22Rv1 (cell line): ENCODE data around the gene HPCA.

ENCODE experiments used
- ZFX ChIP-seq: fragments of 450-650 bp; IDR thresholded peaks from 2 replicates; pipeline ENCODE4 v1.6.1; 2017; ENCODE audit warnings: antibody characterized with exemption, borderline replicate concordance
- TF ChIP-seq, protein P1 (sequence below): fragments of 450-650 bp; IDR thresholded peaks from 2 replicates; pipeline ENCODE4 v1.5.1; 2017; ENCODE audit warnings: mild to moderate bottlenecking

DNA sequence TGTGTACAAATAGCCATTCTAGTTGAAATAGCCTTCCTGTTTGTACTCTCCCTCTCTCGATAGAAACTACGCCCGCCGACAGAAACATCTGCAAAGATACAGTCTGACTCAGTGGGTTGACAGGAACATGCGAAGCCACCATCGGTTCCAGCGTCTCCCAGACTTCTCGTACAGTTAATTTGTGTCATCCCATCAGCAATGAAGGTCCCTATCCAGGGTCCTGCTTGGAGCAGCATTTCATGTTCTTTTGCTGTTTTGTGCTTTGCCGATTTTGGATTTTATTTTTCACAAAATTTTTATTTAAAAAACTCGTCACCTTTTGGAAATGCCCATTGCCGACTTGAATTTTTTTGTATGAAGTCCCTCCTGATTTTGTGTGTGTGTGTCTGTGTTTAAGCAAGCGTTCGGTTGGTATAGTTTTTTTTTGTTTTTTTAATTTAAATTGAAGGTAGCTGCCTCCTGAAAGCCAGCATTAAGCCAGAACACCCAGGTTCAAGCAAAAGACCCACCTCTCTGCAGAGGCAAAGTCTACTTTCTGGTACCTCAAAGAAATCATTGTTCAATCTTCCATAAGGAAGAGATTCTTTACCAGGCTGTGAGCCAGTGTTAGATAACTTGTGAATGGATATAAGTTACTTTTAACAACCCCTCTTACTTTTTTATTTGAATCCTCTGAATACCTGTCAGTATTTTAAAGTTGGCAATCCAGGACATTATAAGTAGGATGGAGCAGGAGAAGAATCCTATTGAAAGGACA lies 30.3 kb upstream of the HPCA start:
- TF ChIP-seq, protein P1, sequence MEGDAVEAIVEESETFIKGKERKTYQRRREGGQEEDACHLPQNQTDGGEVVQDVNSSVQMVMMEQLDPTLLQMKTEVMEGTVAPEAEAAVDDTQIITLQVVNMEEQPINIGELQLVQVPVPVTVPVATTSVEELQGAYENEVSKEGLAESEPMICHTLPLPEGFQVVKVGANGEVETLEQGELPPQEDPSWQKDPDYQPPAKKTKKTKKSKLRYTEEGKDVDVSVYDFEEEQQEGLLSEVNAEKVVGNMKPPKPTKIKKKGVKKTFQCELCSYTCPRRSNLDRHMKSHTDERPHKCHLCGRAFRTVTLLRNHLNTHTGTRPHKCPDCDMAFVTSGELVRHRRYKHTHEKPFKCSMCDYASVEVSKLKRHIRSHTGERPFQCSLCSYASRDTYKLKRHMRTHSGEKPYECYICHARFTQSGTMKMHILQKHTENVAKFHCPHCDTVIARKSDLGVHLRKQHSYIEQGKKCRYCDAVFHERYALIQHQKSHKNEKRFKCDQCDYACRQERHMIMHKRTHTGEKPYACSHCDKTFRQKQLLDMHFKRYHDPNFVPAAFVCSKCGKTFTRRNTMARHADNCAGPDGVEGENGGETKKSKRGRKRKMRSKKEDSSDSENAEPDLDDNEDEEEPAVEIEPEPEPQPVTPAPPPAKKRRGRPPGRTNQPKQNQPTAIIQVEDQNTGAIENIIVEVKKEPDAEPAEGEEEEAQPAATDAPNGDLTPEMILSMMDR, result no peak
- TF ChIP-seq ZFX, result no peak
